HK-2 (cell line): ENCODE results near the gene ALDOC.
"Not testable (repeated sequence)": the region's sequence is repeated elsewhere in the genome, so short reads cannot be mapped to it uniquely, and the experiment has no call there.

ENCODE experiments used
- DNase-seq: peaks from one replicate; pipeline ENCODE4 v3.0.0-alpha.2; 2018; ENCODE audit not compliant: unreplicated experiment

ALDOC gene

GRCh38 chr17:28576758-28577465, at the start of gene ALDOC:
Gene ALDOC, minus strand, starts transcription at chr17:28576895. Its CDS starts 1,363 bp downstream, at chr17:28575532.
- DNase-seq = no peak

DNA sequence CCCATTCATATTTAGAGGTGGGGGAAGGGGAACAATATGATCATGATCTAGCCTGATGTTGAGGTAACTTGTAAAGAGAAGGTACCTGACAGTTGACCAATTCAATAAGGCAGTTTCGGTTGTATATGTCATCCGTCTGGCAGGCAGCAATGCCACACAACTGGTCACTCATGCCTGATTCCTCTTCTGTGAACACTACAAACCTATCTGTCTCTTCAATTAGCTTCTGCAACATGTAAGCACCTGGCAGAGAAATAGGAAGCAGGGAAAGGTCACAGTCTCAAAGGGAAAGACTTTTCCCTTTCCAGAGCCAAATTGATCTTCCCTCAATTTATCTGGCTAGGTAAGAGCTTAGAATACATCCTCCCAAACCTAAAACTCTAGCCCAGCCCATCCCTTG, 47.5 kb upstream of the ALDOC start:
- DNase-seq = no peak

GRCh38 chr17:28623696-28624095, 47.0 kb upstream of the ALDOC start:
- DNase-seq = no peak

GRCh38 chr17:28622186-28622585, 45.5 kb upstream of the ALDOC start:
- DNase-seq = no peak

- DNase-seq = no peak
Measured at GRCh38 chr17:28620010-28620409, 43.3 kb upstream of the ALDOC start.

GRCh38 chr17:28618464-28618863, 41.8 kb upstream of the ALDOC start:
- no peak for DNase-seq

GRCh38 chr17:28616281-28616680, 39.6 kb upstream of the ALDOC start:
- no peak for DNase-seq

DNA sequence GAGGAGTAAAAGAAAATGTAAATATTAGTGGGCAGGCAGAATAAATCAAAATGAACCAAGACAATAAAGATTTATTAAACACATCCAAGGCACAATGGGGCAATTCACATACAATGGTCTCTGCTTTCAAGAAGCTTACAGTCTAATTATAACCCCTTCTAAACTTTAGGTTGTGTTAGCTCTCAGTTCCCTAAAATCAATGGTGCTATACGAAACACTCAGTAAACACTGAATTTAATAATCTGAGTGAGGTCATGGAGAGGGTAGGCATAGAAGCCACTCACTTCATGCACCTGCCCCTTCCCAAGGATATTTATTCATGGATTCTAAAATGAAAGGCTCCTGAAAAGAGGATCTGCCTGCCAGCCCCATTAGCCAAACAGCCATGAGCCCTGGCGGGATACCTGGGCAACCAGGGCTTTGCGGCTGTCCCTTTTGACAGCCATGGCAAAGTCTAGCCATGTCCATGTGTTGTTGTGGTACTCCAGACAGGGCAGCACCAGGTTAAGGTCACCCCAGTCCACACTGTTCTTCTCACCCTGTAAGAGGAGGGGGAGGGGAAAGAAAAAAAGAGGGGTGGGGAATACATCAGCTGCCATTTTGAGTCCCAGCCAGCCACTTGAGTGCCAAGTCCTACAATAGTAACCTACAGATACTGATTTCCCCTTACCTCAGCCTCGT, 38.7 kb upstream of the ALDOC start:
- no peak for DNase-seq

DNA sequence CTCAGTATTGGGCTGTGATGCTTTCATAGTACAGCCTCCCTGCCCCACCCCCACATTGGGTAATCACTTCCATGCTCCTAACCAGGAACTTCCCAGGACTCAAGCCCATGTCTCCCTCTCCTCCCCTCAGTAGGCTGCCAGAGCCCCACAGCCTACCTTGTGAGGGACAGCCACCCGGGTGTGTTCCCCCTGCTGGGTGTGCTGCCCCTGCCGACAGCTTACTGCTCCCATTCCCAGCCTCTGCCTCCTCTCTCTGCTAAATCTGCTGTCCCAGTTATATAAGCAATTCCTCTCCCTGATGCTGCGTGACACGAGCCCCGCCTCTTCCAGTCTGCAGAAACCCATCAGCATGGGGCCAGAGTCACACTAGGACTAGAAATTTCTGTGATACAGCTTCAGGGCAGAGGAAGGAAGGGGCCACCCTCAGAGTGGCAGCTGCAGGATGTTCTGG, 37.3 kb upstream of the ALDOC start, which contains the start of gene RSKR:
Gene RSKR, minus strand, starts transcription at position 255 of the 451 bp plus-strand sequence. Its CDS starts 24 bp downstream, at position 231.
- no peak for DNase-seq

DNA sequence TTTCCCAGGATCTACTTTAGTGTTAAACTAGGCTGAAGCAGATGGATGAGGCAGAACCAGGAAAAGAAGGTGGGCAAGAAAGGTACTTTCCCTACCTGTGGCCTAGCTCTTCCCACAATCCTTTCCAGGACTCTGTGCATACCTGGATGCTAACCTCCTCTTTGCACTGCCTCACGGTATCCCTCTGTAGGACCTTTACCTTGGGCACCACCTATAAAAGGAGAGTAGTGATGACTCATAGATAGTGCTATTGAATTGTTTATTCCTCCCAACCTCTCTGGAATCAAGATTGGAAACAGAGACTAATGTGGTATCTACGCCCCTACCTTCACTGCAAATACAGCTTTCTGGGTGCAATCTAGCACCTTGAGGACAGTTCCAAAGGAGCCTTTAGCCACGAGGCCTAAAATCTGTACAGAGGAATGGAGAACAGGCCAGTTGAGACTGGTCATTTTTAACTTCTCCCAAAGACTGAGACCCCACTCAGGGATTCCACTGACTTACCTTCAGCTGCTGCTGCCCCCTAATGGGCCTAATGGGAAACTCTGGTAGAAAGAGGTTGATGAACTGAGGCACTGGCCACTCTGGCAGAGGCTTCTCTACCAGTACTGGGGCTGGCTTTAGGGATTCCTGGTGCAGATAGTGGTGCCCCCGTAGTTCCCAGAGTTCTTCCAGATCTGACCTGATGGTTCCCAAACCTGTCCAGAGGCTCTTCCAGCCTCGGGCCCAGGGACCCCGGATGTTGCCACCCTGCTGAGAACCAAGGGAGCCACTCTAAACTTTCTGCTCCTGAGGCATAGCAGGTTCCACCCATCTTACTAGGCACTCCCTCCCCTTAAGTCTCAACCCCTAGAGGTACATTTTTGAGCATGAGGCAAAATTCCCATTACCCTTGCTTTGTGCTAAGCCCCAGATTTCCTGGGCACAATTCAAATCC, 36.5 kb upstream of the ALDOC start:
- DNase-seq = no peak

GRCh38 chr17:28612531-28612930, 35.8 kb upstream of the ALDOC start:
- no peak for DNase-seq

GRCh38 chr17:28610376-28610775, 33.7 kb upstream of the ALDOC start:
- DNase-seq = no peak

GRCh38 chr17:28604031-28604430, 27.3 kb upstream of the ALDOC start:
- not testable (repeated sequence) for DNase-seq

GRCh38 chr17:28599311-28600184, 22.9 kb upstream of the ALDOC start:
- peak; percentile 71 for DNase-seq

DNA sequence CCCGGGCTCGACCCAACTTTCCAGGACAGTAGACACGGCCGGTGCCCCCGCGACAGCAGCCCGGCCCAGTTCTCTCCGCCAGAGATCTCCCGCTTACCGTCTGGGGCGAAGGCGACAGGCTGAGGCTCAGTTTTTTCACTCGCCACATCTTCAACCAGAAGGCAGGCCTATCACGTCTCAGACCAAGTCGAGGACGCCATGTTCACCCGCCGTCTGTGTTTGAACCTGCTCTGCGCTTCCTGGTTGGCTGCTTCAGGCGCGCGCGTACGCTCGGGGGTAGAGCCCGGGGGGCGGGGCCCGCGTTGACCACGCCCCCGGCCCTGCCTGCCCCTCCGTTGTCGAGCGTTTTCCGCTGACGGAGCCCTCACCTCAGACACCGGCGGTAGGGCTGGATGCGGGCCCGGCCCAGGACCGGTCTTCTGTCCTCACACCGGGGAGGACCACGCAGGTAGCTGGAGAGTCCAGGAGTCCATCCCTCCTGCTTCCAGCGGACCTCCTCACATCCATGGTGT, 22.2 kb upstream of the ALDOC start, which contains the start of gene SPAG5:
Gene SPAG5, minus strand, starts transcription at position 227 of the 512 bp plus-strand sequence. Its CDS starts 79 bp downstream, at position 148.
- DNase-seq = peak; percentile 95

DNA sequence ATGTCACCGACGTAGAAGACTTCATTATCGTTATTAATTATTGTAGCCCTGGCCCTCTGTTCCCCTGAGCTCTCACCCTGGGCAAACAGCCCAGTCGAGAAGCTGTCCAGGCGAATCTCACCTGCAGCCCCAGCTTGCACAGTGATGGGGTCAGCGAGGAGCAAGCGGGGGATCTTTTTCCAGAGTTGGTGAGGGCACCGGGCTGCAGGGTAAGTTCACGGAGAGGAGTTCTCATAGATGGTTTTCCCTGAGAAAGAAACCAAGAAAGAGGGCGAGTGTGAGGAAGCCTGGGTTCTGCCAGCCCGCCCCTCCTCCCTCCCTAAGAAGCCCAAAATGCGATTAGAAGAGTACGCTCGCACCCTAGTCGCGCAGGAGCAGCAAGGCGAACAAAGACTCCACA, 21.7 kb upstream of the ALDOC start:
- no peak for DNase-seq

GRCh38 chr17:28597606-28598383, 21.1 kb upstream of the ALDOC start:
- no peak for DNase-seq

DNA sequence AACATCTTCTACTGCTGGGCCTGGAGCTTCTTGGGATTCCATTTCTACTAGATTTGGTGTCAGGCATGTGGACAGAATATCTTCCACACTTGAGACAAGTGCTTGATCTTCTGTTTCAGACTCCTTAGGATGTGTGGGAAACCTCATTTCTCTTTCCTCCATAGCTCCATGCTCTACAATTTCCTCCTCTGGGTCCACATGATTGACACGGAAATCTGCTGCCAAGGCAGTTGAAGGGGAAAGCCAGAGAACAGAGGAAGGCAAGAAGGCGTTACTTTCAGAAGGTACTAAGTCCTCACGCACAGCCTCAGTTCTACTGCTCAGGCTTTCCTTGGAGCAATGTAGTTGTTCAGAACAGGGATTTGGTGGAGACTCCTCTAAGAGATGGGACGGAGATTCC, 15.6 kb upstream of the ALDOC start:
- DNase-seq = no peak

DNA sequence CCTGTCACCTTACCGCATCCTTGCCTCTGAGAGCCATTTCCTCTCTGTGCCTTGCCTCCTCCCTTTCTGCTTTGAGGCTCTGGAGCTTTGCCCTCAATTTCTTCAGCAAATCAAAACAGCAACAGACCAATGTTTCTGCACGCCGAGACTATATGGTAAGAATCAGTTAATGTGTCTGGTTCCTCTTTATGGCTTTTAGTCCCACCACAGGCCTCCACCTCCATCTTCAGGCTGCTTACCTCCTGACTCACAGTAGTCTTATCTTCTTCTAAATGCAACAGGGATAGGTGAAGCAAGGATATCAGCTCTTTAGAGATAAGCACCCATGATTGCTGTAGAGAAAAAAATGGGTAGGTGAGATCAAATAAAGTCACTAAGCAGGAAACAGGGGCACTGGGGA, 9.2 kb upstream of the ALDOC start:
- no peak for DNase-seq

DNA sequence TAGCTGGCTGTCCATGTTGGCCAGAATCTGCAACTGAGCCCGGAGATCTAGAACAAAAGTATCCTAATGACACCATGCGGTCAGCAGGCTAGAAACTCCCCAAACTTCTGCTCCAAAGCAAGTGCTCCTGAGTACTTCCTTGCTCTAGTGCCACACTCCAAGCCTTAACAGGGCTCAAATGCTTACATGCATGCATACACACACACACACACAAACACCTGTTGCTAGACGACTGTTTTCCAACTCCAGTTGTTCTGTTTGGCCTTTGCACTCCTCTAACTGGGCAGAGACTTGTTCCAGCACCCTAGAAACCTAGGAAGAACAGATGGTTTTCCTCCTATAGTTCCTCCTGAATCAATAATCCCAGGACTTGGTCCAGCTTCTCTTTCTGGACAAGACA, 7.7 kb upstream of the ALDOC start:
- no peak for DNase-seq
